Stimulated activated CD4-positive, alpha-beta T cell treated with anti-CD3 and anti-CD28 coated beads, Interleukin-2, amount 100 ng/mL, for 24 hours (primary cell): ENCODE data around the gene MYH6.
"Not testable (repeated sequence)": the region's sequence is repeated elsewhere in the genome, so short reads cannot be mapped to it uniquely, and the experiment has no call there.

Source experiments
- DNase-seq, 2 donors: peaks; one replicate each; pipeline ENCODE4 v3.0.0-alpha.2; 2020

Gene MYH6

GRCh38 chr14:23413681-23414080, 5.6 kb upstream of the MYH6 start:
- no peak for DNase-seq

GRCh38 chr14:23411563-23412525, 3.8 kb upstream of the MYH6 start:
- no peak for DNase-seq

- no peak for DNase-seq
Observed at GRCh38 chr14:23409966-23410635, 2.0 kb upstream of the MYH6 start.

GRCh38 chr14:23409475-23409874, 1.4 kb upstream of the MYH6 start:
- DNase-seq = no peak

- no peak for DNase-seq
Observed at GRCh38 chr14:23408307-23408630, 196 bp upstream of the MYH6 start.

GRCh38 chr14:23406725-23407355, 1.2 kb downstream of the MYH6 start:
- DNase-seq = no peak

GRCh38 chr14:23406244-23406643, 1.8 kb downstream of the MYH6 start:
- no peak for DNase-seq

- DNase-seq = no peak
Observed at GRCh38 chr14:23405516-23406025, 2.5 kb downstream of the MYH6 start.

GRCh38 chr14:23405096-23405495, 3.0 kb downstream of the MYH6 start:
- DNase-seq = no peak

- DNase-seq = no peak
Observed at GRCh38 chr14:23404331-23404900, 3.7 kb downstream of the MYH6 start.

GRCh38 chr14:23403908-23404307, 4.2 kb downstream of the MYH6 start:
- no peak for DNase-seq

- no peak for DNase-seq
Observed at GRCh38 chr14:23403139-23403438, 5.0 kb downstream of the MYH6 start.

GRCh38 chr14:23402296-23403138, 5.6 kb downstream of the MYH6 start:
- DNase-seq = no peak

GRCh38 chr14:23401291-23401690, 6.8 kb downstream of the MYH6 start:
- no peak for DNase-seq

- not testable (repeated sequence) for DNase-seq
Observed at GRCh38 chr14:23400496-23401149, 7.5 kb downstream of the MYH6 start.

GRCh38 chr14:23399591-23399990, 8.5 kb downstream of the MYH6 start:
- no peak for DNase-seq

GRCh38 chr14:23399136-23399535, 8.9 kb downstream of the MYH6 start:
- no peak for DNase-seq

- DNase-seq = no peak
Observed at GRCh38 chr14:23398348-23398747, 9.7 kb downstream of the MYH6 start.

GRCh38 chr14:23396781-23397407, 11.2 kb downstream of the MYH6 start:
- DNase-seq = no peak

- DNase-seq = no peak
Observed at GRCh38 chr14:23396126-23396525, 11.9 kb downstream of the MYH6 start.

- no peak for DNase-seq
Observed at GRCh38 chr14:23392613-23393012, 15.5 kb downstream of the MYH6 start.
